GM18505 (cell line): ENCODE results near the gene DEGS1.

Experiments used
- ATAC-seq: cut with Tn5 transposase; IDR thresholded peaks from one replicate; pipeline ENCODE4 v1.9.1; 2021; ENCODE audit not compliant: unreplicated experiment
- POLR2A ChIP-seq: IDR thresholded peaks from 4 replicates; pipeline ENCODE4 v1.6.1; 2011; ENCODE audit warnings: borderline replicate concordance; ENCODE audit not compliant: insufficient read depth, insufficient read length; ENCODE audit errors: extremely low read depth

Gene DEGS1

GRCh38 chr1:224182866-224183590 lies at the start of gene DEGS1:
Gene DEGS1 (plus strand): TSS chr1:224183240. CDS start chr1:224183337, 97 bp downstream.
- ATAC-seq, result peak; percentile 57
- peak; percentile 75 for TF ChIP-seq POLR2A

GRCh38 chr1:224133741-224134299 lies 49.2 kb upstream of the DEGS1 start:
- ATAC-seq, result no peak
- TF ChIP-seq POLR2A, result no peak

GRCh38 chr1:224137518-224137917 lies 45.5 kb upstream of the DEGS1 start:
- no peak for ATAC-seq
- TF ChIP-seq POLR2A, result no peak

GRCh38 chr1:224138198-224138597 lies 44.8 kb upstream of the DEGS1 start:
- no peak for ATAC-seq
- TF ChIP-seq POLR2A, result no peak

DNA sequence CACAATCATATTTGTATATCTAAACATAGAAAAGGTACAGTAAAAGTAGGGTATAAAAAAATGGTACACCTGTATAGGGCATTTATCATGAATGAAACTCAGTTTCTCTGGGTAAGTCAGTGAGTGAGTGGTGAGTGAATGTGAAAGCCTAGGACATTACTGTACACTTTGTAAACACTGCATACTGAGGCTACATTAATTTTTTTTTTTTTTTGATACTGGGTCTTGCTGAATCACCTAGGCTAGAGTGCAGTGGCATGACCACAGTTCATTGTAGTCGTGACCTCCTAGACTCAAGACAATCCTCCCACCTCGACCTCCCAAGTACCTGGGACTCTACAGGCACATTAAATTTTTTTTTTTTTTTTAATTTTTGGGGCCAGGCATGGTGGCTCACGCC lies 41.3 kb upstream of the DEGS1 start:
- no peak for ATAC-seq
- TF ChIP-seq POLR2A, result no peak

DNA sequence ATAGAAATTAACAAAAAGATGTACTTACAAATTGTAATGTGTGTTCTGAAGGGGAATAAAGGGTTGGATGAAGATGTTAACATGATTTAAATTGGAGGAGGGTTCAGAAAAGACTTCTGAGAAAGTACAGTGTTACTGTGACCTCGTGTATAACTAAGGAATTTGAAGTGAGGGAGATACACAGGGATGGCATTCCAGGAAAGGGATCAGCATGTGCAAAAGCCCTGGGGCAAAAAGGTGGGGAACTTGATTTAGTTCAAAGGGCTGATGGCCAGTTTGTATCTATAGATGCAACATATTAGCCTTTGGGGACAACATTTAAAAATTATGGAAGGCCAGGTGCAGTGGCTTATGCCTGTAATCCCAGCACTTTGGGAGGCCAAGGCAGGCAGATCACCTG lies 33.3 kb upstream of the DEGS1 start:
- no peak for TF ChIP-seq POLR2A
- ATAC-seq, result no peak

DNA sequence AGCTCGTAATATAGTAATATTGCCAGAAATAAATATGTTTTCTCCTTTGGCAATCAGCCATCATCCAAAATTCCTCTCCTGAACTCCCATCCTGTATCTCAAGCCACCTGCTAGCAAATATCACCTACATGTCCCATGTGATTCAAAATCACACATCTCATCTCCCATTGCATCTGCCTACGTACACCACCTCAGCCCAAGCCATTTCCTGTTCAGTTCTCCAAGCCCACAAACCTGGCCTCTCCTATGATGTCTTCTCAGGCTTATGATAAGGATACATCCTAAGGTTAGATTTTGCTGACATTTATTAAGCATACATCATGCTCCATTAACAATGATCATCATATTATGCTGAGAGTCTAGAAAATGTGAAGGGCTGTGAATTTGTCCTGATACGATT lies 31.9 kb upstream of the DEGS1 start:
- no peak for ATAC-seq
- TF ChIP-seq POLR2A, result no peak

DNA sequence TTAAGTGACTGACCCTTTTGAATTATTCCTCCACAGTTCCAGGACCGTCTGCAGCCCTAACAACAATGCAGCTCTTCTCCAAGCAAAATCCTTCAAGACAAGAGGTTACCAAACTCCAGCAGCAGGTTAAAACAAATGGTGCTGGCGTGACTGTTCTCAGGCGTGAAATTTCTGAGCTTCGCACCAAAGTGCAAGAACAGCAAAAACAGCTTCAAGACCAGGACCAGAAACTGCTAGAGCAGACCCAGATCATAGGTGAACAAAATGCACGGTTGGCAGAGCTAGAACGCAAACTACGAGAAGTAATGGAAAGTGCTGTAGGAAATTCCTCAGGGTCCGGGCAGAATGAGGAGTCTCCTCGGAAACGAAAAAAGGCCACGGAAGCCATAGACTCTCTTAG lies 25.7 kb upstream of the DEGS1 start:
- no peak for ATAC-seq
- TF ChIP-seq POLR2A, result no peak

DNA sequence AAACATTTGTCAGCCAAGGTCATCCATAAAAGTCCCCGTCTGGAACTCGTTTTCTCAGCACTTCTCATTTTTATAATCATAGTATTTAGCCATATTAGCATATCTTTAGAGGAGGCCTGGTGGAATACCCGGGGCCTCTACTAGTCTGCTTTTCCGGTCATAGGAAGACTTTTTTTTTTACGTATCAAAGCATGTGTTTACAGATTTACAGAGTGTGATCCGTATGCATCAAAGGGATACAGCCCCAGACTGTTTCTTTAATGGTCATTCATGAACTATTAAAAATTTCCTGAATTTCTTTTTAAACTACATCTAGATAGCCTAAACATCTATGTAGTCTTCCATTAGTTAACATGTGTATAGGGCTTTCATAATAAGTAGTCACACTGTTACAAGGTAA lies 23.5 kb upstream of the DEGS1 start:
- no peak for ATAC-seq
- no peak for TF ChIP-seq POLR2A

- TF ChIP-seq POLR2A, result no peak
- ATAC-seq, result no peak
Observed at GRCh38 chr1:224160171-224160682, 22.8 kb upstream of the DEGS1 start.

DNA sequence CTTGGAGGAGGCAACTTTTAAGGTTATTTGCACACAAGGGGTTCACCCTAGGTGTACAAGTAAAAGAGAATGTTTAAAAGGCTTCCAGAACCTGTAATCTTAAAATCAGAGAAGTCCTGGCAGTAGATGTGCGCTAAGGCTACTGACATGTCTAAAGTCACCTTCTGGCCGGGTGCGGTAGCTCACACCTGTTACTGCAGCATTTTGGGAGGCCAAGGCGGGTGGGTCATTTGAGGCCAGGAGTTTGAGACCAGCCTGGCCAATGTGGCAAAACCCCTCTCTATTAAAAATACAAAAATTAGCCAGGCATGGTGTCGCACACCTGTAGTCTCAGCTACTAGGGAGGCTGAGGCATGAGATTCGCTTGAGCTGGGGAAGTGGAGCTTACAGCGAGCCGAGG lies 20.3 kb upstream of the DEGS1 start:
- no peak for TF ChIP-seq POLR2A
- ATAC-seq, result no peak

GRCh38 chr1:224163311-224163710 lies 19.7 kb upstream of the DEGS1 start:
- ATAC-seq, result no peak
- no peak for TF ChIP-seq POLR2A

DNA sequence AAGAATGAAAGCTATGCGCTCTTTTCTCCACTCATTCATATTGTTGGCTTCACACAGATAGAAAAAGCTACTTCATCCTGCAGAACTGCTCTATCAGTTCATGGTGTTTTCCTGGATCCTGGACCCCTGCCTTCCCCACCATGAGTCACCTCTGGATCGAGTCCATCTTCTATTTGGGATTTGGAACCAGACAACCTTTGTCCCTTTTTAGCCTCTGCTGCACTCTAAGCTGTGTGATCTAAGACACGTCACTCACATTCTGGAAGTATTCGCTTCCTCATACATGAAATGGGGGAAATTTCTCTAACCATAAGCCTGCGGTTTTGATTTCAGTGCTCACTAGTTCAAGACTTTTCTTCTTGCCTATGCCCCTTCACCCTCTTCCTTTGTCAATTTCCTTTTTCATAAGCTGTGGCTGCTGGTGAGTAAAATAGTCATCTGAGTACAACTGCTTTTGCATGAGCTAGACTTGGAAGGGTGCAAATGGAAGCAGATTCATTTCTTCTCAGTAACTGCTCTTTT lies 14.1 kb upstream of the DEGS1 start:
- TF ChIP-seq POLR2A, result no peak
- peak; percentile 94 for ATAC-seq

- no peak for TF ChIP-seq POLR2A
- ATAC-seq, result no peak
Observed at GRCh38 chr1:224169718-224170270, 13.2 kb upstream of the DEGS1 start.

DNA sequence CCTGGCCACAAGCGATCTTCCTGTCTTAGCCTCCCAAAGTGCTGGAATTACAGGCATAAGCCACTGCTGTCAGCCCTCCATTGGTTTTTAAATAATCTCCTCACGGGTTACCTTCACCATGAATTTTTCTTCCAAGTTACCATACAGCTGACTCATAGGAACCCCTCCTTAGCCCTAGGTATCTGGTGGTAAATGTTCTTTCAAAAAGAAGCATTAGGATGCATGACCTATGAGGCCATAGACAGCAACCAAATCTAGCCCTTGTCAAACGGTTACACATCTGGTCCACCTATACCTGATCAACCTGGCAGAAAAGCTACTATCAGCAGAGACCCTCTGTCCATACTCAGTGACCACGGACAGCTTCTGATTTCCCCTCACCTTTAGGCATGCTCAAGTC lies 12.7 kb upstream of the DEGS1 start:
- no peak for ATAC-seq
- no peak for TF ChIP-seq POLR2A
